ENCODE data around the gene MMP17. TPM values are rescaled to one million over a fixed set of nuclear protein-coding genes. Genes with fewer than 3 reads are reported as not detected.

MMP17 gene
- polyA plus RNA-seq, 1 donor, result 0.65 TPM

GRCh38 chr12:131830335-131830913, 2.2 kb downstream of the MMP17 start:
- peak; percentile 72 for DNase-seq

- DNase-seq, result no peak
Measured at GRCh38 chr12:131830914-131831571, 2.9 kb downstream of the MMP17 start.

GRCh38 chr12:131831635-131832041, 3.4 kb downstream of the MMP17 start:
- DNase-seq, result no peak

- no peak for DNase-seq
Measured at GRCh38 chr12:131832321-131833231, 4.4 kb downstream of the MMP17 start.

- no peak for DNase-seq
Measured at GRCh38 chr12:131833288-131833895, 5.2 kb downstream of the MMP17 start.

GRCh38 chr12:131833896-131834641, 5.9 kb downstream of the MMP17 start:
- no peak for DNase-seq

GRCh38 chr12:131834798-131835615, 6.8 kb downstream of the MMP17 start:
- DNase-seq, result no peak

- no peak for DNase-seq
Measured at GRCh38 chr12:131835616-131836171, 7.5 kb downstream of the MMP17 start.

- no peak for DNase-seq
Measured at GRCh38 chr12:131836193-131836592, 8.0 kb downstream of the MMP17 start.

GRCh38 chr12:131836714-131837397, 8.7 kb downstream of the MMP17 start:
- DNase-seq, result no peak

- DNase-seq, result no peak
Measured at GRCh38 chr12:131840643-131841416, 12.6 kb downstream of the MMP17 start.

- DNase-seq, result no peak
Measured at GRCh38 chr12:131841547-131841946, 13.4 kb downstream of the MMP17 start.

- DNase-seq, result no peak
Measured at GRCh38 chr12:131842169-131842568, 14.0 kb downstream of the MMP17 start.

GRCh38 chr12:131843527-131843926, 15.3 kb downstream of the MMP17 start:
- no peak for DNase-seq

- no peak for DNase-seq
Measured at GRCh38 chr12:131844140-131844539, 15.9 kb downstream of the MMP17 start.

- DNase-seq, result no peak
Measured at GRCh38 chr12:131844656-131845055, 16.5 kb downstream of the MMP17 start.

GRCh38 chr12:131845121-131845520, 16.9 kb downstream of the MMP17 start:
- DNase-seq, result no peak

- no peak for DNase-seq
Measured at GRCh38 chr12:131847456-131847855, 19.3 kb downstream of the MMP17 start.

- no peak for DNase-seq
Measured at GRCh38 chr12:131848753-131849152, 20.6 kb downstream of the MMP17 start.

All from left kidney (tissue), 2 donors.